B cell (primary cell): ENCODE results near the gene SLC36A1. TPM values are rescaled to one million over a fixed set of nuclear protein-coding genes. Genes with fewer than 3 reads are reported as not detected.

Experiments
- ATAC-seq: fragments of 200-7000 bp; cut with Tn5 transposase; one replicate; pipeline ENCODE4 v1.10.0; 2021; ENCODE audit warnings: low read depth, mild to moderate bottlenecking, moderate number of reproducible peaks, moderate library complexity
- CTCF ChIA-PET: fragments of 350-600 bp; sonication (Branson Sonifier 250); formaldehyde crosslinking; loops from one replicate; lab custom pipeline; 2021; ENCODE audit warnings: antibody characterized with exemption, inconsistent platforms; lab: Charles Lee
- POLR2A ChIA-PET: fragments of 350-600 bp; sonication (Branson Sonifier 250); formaldehyde crosslinking; loops from one replicate; lab custom pipeline; 2021; ENCODE audit warnings: antibody characterized with exemption; lab: Charles Lee
- DNase-seq: peaks from one replicate; pipeline ENCODE4 v3.0.0; 2013
- H2AFZ ChIP-seq: 2 replicates; pipeline ENCODE4 v1.6.1; 2012; ENCODE audit warnings: mild to moderate bottlenecking, low read depth, low read length; ENCODE audit not compliant: insufficient read depth, poor library complexity, severe bottlenecking
- H3K27ac ChIP-seq, 2 donors: 1 replicate in 1 of 2; 2 replicates in 1 of 2; pipeline ENCODE4 v1.5.1; 2012 to 2013; ENCODE audit warnings: low read length in 2 of 2, mild to moderate bottlenecking in 2 of 2, moderate library complexity in 1 of 2
- H3K27me3 ChIP-seq, 4 experiments: fragments of 200-600 bp in 1 of 4; sonication (generic) in 1 of 4; replicated peaks in 1 of 4; 1 replicate in 2 of 4; 2 replicates in 2 of 4; pipeline versions ENCODE4 v1.6.1 to v1.7.0; 2013 to 2016; ENCODE audit warnings: low read length in 3 of 4, mild to moderate bottlenecking in 2 of 4, mixed read lengths in 1 of 4, moderate library complexity in 1 of 4; ENCODE audit not compliant: insufficient read depth in 4 of 4, control insufficient read depth in 3 of 4; ENCODE audit errors: control extremely low read depth in 1 of 4
- H3K36me3 ChIP-seq, 2 experiments: replicated peaks in 1 of 2; 1 replicate in 1 of 2; 2 replicates in 1 of 2; pipeline versions ENCODE4 v1.6.1 to v1.7.1; 2013; ENCODE audit warnings: low read length in 1 of 2; ENCODE audit not compliant: insufficient read depth in 2 of 2, control insufficient read depth in 1 of 2; ENCODE audit errors: control extremely low read depth in 1 of 2, extremely low read depth in 1 of 2
- H3K4me1 ChIP-seq, 2 donors: fragments of 200-600 bp in 1 of 2; sonication (generic) in 1 of 2; 1 replicate in 1 of 2; 2 replicates in 1 of 2; pipeline versions ENCODE4 v1.5.1 to v1.6.1; 2013 to 2017; ENCODE audit warnings: low read length in 2 of 2; ENCODE audit not compliant: control insufficient read depth in 2 of 2, insufficient read depth in 2 of 2
- H3K4me2 ChIP-seq: replicated peaks from 2 replicates; pipeline ENCODE3; 2012; ENCODE audit warnings: mild to moderate bottlenecking, low read depth, low read length; ENCODE audit not compliant: poor library complexity, severe bottlenecking
- H3K4me3 ChIP-seq, 5 experiments: fragments of 200-600 bp in 1 of 5; sonication (generic) in 1 of 5; 1 replicate in 3 of 5; 2 replicates in 2 of 5; pipeline versions ENCODE4 v1.5.1 to v1.7.0; 2011 to 2016; ENCODE audit warnings: low read length in 4 of 5, mild to moderate bottlenecking in 4 of 5, low read depth in 2 of 5, control low read depth in 1 of 5, moderate library complexity in 1 of 5; ENCODE audit not compliant: insufficient read depth in 1 of 5; ENCODE audit errors: control extremely low read depth in 1 of 5, extremely low read depth in 1 of 5
- H3K79me2 ChIP-seq: fragments of 200-600 bp; sonication (generic); one replicate; pipeline ENCODE4 v1.6.0; 2016; ENCODE audit warnings: low read length; ENCODE audit not compliant: control insufficient read depth, insufficient read depth
- H3K9ac ChIP-seq: fragments of 200-600 bp; sonication (generic); 2 replicates; pipeline ENCODE4 v1.6.1; 2017; ENCODE audit warnings: mild to moderate bottlenecking, low read length, moderate library complexity
- H3K9me3 ChIP-seq, 3 donors: one replicate each; pipeline versions ENCODE4 v1.6.1 to v1.7.1; 2013; ENCODE audit warnings: low read length in 2 of 3; ENCODE audit not compliant: control insufficient read depth in 2 of 3, insufficient read depth in 1 of 3; ENCODE audit errors: control extremely low read depth in 1 of 3
- H4K20me1 ChIP-seq: 2 replicates; pipeline ENCODE4 v1.6.0; 2012; ENCODE audit warnings: mild to moderate bottlenecking, low read length; ENCODE audit not compliant: insufficient read depth, control insufficient read depth, poor library complexity, severe bottlenecking
- H3K27ac Mint-ChIP-seq: one replicate; pipeline ENCODE4 v1.8.0; 2021; ENCODE audit warnings: mixed read lengths
- H3K27me3 Mint-ChIP-seq: one replicate; pipeline ENCODE4 v1.8.0; 2021; ENCODE audit warnings: mixed read lengths
- H3K4me1 Mint-ChIP-seq: one replicate; pipeline ENCODE4 v1.8.0; 2021; ENCODE audit warnings: mixed read lengths
- H3K4me3 Mint-ChIP-seq: one replicate; pipeline ENCODE4 v1.8.0; 2021; ENCODE audit warnings: mixed read lengths
- H3K9me3 Mint-ChIP-seq: one replicate; pipeline ENCODE4 v1.8.0; 2022; ENCODE audit warnings: mixed read lengths; ENCODE audit not compliant: insufficient read depth
- EZH2 ChIP-seq: IDR thresholded peaks from 2 replicates; pipeline ENCODE4 v1.6.1; 2012; ENCODE audit warnings: borderline replicate concordance, low read depth, mild to moderate bottlenecking, moderate library complexity, low read length; ENCODE audit not compliant: insufficient read depth, poor library complexity, severe bottlenecking
- WGBS: methylation state at CpG from one replicate; pipeline ENCODE4 v1.1.5; 2013; ENCODE audit warnings: missing lambda C conversion rate; ENCODE audit not compliant: insufficient coverage; 5-methylcytosine and 5-hydroxymethylcytosine counted together
- intact Hi-C: fragments of 100-400 bp; cut with micrococcal nuclease; formaldehyde crosslinking; loops from one replicate; pipeline ENCODE4 v1.10.0; 2022
- polyA plus RNA-seq: library from polyadenylated mRNA; depleted of rRNA; stranded (reverse); fragments of >200 nt; gene quantifications from 2 replicates; pipeline ENCODE4 v1.2.3, GENCODE V29; 2012
- small RNA-seq: library from RNA; depleted of rRNA; stranded (forward); fragments of <200 nt; gene quantifications from one replicate; pipeline ENCODE3, GENCODE V24; 2012; ENCODE audit warnings: low replicate concordance, low read depth; ENCODE audit not compliant: insufficient read length
- total RNA-seq, 2 donors: library from RNA; stranded (reverse); fragments of 120-200 nt in 1 of 2; gene quantifications; 1 replicate in 1 of 2; 2 replicates in 1 of 2; pipeline versions ENCODE4 v1.2.3 to v1.2.4, GENCODE V29; 2013 to 2022
- TF ChIP-seq, protein P1 (sequence below): fragments of 200-600 bp; IDR thresholded peaks from one replicate; pipeline ENCODE4 v1.8.0; 2022; ENCODE audit warnings: antibody characterized with exemption, mild to moderate bottlenecking

The SLC36A1 gene
- total and polyA plus RNA-seq, 2 donors (not counting 1 experiment from before 2014, with no cell fraction given), result 4.0 to 15.1 TPM

DNA sequence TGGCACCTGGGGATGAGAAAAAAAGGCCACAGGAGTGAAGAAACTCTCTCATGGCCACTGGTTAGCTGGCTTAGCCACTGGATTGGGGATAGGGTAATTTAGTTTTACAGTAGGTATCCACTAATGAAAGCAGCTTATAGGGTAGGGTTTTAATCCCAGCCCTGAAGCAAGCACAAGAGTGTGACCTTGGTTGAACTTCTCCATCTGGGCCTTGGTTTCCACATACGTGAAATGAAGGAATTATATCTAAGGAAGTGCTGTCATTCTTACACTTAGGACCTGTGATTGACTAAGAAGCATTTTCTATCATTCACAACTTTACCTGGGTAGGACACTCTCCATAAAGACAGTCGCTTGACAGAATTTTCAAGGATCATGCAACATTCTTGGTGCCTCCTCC is 94.2 kb downstream of the SLC36A1 start:
- Mint-ChIP-seq H3K4me1 (no peaks in the 10 kb centered on the region), H3K27ac (no peak overlapping the region), H3K4me3 (no peak overlapping the region), H3K27me3 (no peaks in the 10 kb centered on the region), H3K9me3 (no peaks in the 10 kb centered on the region)
- Histone ChIP-seq H3K4me2 (no peak overlapping the region), H2AFZ (no peak overlapping the region), H3K9me3 (no peaks in the 10 kb centered on the region), H3K9ac (no peak overlapping the region), H3K27me3 (no peaks in the 10 kb centered on the region), H3K79me2 (no peaks in the 10 kb centered on the region), H3K27ac (no peak overlapping the region), H3K4me1 (no peaks in the 10 kb centered on the region), H3K36me3 (no peaks in the 10 kb centered on the region), H3K4me3 (no peak overlapping the region), H4K20me1 (no peaks in the 10 kb centered on the region)
- POLR2A ChIA-PET, result no interaction called here
- no peak for DNase-seq
- CTCF ChIA-PET, result no interaction called here
- intact Hi-C loops, result no loop called here
- no peak for TF ChIP-seq EZH2
- TF ChIP-seq, protein P1, sequence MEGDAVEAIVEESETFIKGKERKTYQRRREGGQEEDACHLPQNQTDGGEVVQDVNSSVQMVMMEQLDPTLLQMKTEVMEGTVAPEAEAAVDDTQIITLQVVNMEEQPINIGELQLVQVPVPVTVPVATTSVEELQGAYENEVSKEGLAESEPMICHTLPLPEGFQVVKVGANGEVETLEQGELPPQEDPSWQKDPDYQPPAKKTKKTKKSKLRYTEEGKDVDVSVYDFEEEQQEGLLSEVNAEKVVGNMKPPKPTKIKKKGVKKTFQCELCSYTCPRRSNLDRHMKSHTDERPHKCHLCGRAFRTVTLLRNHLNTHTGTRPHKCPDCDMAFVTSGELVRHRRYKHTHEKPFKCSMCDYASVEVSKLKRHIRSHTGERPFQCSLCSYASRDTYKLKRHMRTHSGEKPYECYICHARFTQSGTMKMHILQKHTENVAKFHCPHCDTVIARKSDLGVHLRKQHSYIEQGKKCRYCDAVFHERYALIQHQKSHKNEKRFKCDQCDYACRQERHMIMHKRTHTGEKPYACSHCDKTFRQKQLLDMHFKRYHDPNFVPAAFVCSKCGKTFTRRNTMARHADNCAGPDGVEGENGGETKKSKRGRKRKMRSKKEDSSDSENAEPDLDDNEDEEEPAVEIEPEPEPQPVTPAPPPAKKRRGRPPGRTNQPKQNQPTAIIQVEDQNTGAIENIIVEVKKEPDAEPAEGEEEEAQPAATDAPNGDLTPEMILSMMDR, result no peak
- no CpG with 5 or more reads among the region's 2 CpGs for WGBS
- no peak for ATAC-seq

Small RNAs within 50 kb of the gene (small RNA-seq; reads per million reads assigned to genes)
- gene MIR6499 (not detected), gene RNA5SP197 (not detected)

Other genes starting within 250 kb of the SLC36A1 start
- gene CCDC69, start 223.5 kb upstream of the SLC36A1 start, total RNA-seq, result 125 and 129 TPM in 2 replicates
- 58.7 and 113 TPM in 2 replicates for gene CCDC69, start 223.5 kb upstream of the SLC36A1 start, polyA plus RNA-seq
- gene GM2A, start 194.4 kb upstream of the SLC36A1 start, total RNA-seq, result 82.7 and 89.3 TPM in 2 replicates
- 18.7 and 29.8 TPM in 2 replicates for gene GM2A, start 194.4 kb upstream of the SLC36A1 start, polyA plus RNA-seq
- gene SLC36A3, start 143.8 kb upstream of the SLC36A1 start, total RNA-seq, result not detected in 2 replicates
- not detected in 2 replicates for gene SLC36A3, start 143.8 kb upstream of the SLC36A1 start, polyA plus RNA-seq
- gene SLC36A2, start 100.0 kb upstream of the SLC36A1 start, total RNA-seq, result not detected in 2 replicates
- gene SLC36A2, start 100.0 kb upstream of the SLC36A1 start, polyA plus RNA-seq, result not detected in 2 replicates
- gene FAT2, start 143.7 kb downstream of the SLC36A1 start, total RNA-seq, result not detected in 2 replicates
- not detected in 2 replicates for gene FAT2, start 143.7 kb downstream of the SLC36A1 start, polyA plus RNA-seq
- gene SPARC, start 239.3 kb downstream of the SLC36A1 start, total RNA-seq, result not detected in 2 replicates
- gene SPARC, start 239.3 kb downstream of the SLC36A1 start, polyA plus RNA-seq, result 0.45 and 2.9 TPM in 2 replicates